8988T (cell line): ENCODE results near the gene CDK14.
"Not testable (repeated sequence)": the region's sequence is repeated elsewhere in the genome, so short reads cannot be mapped to it uniquely, and the experiment has no call there.

ENCODE experiments used
- DNase-seq: peaks from one replicate; pipeline ENCODE4 v3.0.0; 2011

Gene CDK14

GRCh38 chr7:90597563-90598253 lies 1.6 kb downstream of the CDK14 start:
- DNase-seq, result no peak

DNA sequence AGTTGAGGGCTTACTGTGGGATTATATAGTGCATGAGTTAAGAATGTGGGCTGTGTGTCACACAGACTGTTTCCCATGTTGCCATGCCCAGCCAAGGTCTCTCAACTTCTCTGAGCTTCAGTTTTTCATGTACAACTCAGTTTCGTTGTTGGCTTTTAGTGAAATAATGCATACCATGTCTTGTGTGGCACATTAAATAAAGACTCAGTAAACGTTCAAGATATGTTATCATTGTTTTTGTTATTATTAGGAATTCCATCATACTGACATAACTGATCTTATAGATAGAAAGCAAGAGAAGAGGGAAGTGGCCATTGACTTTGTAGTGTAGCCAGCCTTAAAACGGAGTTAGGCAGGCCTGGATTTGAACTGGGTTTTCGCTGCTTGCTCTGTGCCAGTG lies 2.9 kb downstream of the CDK14 start:
- DNase-seq, result no peak

- no peak for DNase-seq
Measured at GRCh38 chr7:90599892-90600555, 3.9 kb downstream of the CDK14 start.

- DNase-seq, result no peak
Measured at GRCh38 chr7:90602303-90602702, 6.2 kb downstream of the CDK14 start.

DNA sequence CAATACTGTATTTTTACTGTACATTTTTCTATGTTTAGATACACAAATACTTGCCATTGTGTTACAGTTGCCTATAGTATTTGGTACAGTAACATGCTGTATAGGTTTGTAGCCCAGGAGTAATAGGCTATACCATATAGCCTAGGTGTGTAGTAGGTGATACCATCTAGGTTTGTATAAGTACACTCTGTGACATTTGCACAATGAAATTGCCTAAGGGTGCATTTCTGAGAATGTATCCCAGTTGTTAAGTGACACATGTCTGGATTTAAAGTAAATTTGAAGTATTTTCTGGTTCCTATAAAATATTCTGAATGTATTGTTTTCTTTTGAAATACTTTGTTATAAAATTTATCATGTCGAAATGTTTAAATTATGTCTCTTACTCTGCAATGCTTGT lies 7.2 kb downstream of the CDK14 start:
- no peak for DNase-seq

GRCh38 chr7:90604383-90604782 lies 8.3 kb downstream of the CDK14 start:
- DNase-seq, result no peak

DNA sequence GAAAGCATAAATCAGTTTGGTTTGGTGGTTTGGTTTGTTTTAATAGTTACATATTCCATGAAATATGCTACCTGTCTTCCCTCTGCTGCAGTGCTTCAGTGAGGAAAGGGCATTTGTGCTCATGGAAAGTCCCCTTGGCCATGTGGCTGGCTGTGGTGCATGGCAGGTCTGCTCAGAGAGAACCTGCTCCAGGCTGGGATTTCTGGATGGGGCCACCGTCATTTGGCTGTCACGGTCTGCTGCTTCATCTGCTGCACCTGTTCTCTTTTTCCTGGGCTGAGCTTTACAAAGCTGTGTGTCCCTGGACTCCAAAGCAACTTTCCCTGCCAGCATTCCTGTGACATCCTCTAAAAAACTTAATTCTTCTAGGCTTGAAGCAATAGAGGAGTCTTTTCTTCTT lies 8.9 kb downstream of the CDK14 start:
- no peak for DNase-seq

DNA sequence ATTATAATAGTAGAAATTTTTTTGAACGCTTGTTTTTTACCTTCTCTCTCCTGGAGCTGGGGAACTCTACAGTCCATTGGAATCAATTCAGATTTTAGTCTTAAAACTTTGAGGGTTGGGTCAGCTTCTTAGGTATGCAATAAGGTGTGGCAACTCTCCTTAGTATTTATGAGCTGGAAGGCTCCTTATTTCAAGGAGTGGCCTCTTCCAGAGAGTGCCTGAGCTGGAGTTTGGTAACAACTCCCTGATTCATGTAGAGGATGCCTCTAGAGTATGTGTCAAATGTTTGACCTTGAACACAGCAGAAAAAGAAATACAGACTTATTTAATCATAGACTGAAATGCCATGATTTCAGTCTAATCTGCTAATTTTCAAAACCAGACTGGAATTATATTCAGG lies 11.1 kb downstream of the CDK14 start:
- no peak for DNase-seq

GRCh38 chr7:90610105-90610504 lies 14.0 kb downstream of the CDK14 start:
- DNase-seq, result no peak

DNA sequence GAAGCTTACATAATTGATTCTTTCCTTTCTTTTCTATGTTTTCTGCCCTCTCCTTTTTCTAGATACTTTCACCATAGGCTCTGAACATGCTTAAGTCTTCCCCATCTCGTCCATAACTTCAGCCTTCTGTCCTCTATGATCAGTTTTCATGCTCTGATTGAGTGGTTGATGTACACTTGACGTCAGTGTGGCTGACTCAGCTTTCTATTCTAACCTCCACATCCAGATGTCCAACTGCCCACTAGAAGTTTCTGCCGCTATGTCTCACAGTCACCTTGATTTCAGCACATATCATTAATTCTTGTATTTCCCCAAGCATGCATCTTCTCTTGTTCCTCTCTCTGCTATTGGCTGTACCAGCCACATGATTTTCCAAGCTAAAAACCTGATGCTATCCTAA lies 15.0 kb downstream of the CDK14 start:
- no peak for DNase-seq

DNA sequence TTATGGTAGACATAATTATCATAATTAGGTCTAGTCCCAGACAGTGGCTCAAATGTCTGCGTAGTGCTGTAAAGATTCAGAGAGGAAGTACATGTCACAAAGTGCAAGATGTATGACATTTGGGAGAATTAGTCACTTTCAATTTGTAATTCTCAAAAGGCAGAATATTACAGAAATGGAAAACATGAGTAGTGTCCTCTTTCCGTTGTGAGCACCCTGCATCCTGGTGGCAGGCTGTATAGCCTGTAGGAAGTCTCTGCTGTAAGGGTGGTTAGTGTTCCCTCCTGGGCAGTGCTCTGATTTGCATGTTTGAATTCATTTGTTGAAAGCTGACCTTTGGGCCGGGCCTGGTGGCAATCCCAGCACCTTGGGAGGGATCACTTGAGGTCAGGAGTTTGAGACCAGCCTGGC lies 17.0 kb downstream of the CDK14 start:
- no peak for DNase-seq

- DNase-seq, result no peak
Measured at GRCh38 chr7:90617442-90617841, 21.3 kb downstream of the CDK14 start.

GRCh38 chr7:90618876-90619275 lies 22.8 kb downstream of the CDK14 start:
- DNase-seq, result no peak

- DNase-seq, result no peak
Measured at GRCh38 chr7:90621125-90621746, 25.1 kb downstream of the CDK14 start.

DNA sequence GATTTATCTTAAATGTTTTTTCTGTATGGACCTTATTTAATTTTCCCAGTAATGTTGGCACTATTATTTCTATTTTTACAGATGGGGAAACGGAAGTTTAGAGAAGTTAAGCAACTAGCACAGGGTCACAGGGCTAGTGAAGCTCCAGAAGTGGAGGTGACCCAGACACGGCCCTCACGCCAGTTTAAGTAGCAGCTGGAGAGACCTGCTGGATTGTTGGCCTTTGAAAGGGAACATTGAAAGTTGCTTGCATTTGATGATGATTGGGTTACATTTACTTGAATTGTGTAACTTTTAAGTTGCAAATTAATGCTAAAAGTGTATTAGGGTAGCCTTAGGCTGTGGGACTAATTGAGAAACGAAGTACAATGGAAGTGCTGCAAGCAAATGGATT lies 25.6 kb downstream of the CDK14 start:
- DNase-seq, result no peak

GRCh38 chr7:90622670-90623069 lies 26.5 kb downstream of the CDK14 start:
- DNase-seq, result no peak

DNA sequence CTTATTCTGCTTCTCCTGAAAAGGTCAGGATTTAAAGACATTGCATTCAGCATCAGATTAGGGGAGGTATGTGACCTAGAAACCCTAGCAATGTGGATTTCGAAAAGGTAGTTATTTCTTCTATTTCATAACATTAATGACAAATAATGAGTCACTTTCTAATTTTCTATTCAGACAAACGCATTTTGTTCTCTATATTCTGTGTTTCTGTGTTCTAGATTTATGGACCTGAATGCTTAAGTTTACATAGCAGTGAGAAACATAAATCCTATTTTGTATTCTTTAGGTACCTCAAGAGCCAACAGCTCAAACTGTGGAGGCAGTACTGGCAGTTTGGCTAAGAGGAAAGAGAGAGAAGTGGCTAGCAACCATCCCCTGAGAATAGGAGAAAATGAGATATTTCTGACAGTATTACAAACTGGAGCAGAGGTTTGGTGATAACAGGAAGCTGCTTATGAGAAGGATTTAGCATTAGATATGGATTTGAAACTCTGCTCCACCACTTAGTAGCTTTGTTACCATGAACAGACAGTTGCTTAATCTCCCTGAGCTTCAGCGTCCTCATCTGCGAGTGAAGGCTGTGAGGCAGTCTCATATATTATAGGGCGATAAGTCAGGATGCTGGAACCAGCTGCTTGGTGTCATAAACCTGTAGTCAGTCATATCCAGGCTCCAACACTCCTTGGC lies 28.2 kb downstream of the CDK14 start:
- no peak for DNase-seq

DNA sequence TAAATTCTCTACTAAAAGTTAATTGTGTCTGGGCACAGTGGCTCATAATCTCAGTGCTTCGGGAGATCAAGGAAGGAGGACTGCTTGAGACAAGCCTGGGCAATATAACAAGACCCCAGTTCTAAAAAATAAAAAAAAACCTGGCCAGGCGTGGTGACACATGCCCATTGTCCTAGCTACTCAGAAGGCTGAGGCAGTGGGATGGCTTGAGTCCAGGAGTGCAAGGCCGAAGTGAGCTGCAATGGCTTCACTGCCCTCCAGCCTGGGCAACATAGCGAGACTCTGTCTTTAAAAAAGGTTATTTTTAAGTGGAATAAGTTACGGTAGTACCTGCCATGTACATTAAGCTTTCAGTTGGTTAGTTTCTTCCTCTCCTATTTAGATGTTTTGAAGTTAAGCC lies 28.9 kb downstream of the CDK14 start:
- DNase-seq, result no peak

GRCh38 chr7:90625562-90625961 lies 29.4 kb downstream of the CDK14 start:
- DNase-seq, result no peak

GRCh38 chr7:90626013-90626412 lies 29.9 kb downstream of the CDK14 start:
- no peak for DNase-seq

DNA sequence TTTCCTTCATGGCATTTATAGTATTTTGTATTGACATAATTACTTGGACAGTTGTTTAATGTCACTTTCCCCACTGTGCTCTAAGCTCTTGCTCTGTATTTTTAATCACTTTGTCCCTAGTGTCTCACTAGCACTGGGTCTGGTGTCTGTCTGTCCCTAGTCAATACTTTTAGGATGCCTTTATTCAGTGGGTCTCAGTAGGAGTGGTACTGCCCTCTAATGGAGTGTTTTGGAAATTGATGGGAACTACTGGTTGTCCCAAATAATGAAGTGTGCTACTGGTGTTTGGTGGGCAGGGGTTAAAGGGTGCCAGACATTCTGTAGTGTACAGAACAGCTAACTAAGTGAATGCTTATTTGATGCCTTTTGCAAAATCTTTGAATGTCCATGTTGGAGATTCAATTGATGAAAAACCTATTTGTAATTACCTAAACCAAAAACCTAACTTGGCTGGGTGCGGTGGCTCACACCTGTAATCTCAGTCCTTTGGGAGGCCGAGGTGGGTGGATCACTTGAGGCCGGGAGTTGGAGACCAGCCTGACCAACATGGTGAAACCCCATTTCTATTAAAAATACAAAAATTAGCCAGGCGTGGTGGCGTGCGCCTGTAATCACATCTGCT lies 33.3 kb downstream of the CDK14 start:
- no peak for DNase-seq

DNA sequence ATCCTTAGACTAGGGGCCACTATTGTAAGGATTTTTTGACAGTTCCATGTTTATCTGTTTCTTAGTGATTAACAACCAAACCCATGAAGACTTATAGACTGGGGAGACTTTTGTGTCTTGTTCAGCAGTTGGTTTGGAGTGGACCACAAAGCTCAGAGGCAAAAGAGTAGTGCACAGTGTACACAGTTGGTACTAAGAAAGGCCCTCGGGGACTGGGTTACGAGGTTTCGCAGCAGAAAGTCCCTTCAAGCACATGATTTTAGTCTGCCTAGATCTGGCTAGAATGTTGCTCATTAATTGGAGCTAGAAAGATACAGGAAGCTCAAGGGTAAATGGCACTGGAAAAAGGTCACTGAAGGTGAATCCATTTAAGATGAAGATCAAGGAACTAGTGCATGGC lies 35.4 kb downstream of the CDK14 start:
- DNase-seq, result no peak

DNA sequence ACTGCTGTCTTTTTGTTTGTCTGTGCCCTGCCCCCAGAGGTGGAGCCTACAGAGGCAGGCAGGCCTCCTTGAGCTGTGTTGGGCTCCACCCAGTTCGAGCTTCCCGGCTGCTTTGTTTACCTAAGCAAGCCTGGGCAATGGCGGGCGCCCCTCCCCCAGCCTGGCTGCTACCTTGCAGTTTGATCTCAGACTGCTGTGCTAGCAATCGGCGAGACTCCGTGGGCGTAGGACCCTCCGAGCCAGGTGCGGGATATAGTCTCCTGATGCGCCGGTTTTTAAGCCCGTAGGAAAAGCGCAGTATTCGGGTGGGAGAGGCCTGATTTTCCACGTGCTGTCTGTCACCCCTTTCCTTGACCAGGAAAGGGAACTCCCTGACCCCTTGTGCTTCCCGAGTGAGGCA lies 43.6 kb downstream of the CDK14 start:
- DNase-seq, result not testable (repeated sequence)
